ENCODE data around the gene YIPF5. TPM values are rescaled to one million over a fixed set of nuclear protein-coding genes. Genes with fewer than 3 reads are reported as not detected.

Gene YIPF5
- total RNA-seq, 1 experiment from 2014 or later, result 64.4 TPM

- peak; percentile 81 for DNase-seq (ENCODE audit: low read depth)
- in situ Hi-C loops (cut with HindIII; ENCODE audit: low pct_unique_long_range_greater_than_20kb, low sequenced_read_pairs), result no loop called here
Observed at GRCh38 chr5:144187699-144188294, 17.3 kb upstream of the YIPF5 start.

- DNase-seq (ENCODE audit: low read depth), result peak; percentile 59
- in situ Hi-C loops (cut with HindIII; ENCODE audit: low pct_unique_long_range_greater_than_20kb, low sequenced_read_pairs), result no loop called here
Observed at GRCh38 chr5:144183254-144183889, 12.9 kb upstream of the YIPF5 start.

- no peak for DNase-seq (ENCODE audit: low read depth)
- in situ Hi-C loops (cut with HindIII; ENCODE audit: low pct_unique_long_range_greater_than_20kb, low sequenced_read_pairs), result no loop called here
Observed at GRCh38 chr5:144179226-144179625, 8.8 kb upstream of the YIPF5 start.

GRCh38 chr5:144177548-144177947, 7.1 kb upstream of the YIPF5 start:
- no peak for DNase-seq (ENCODE audit: low read depth)
- in situ Hi-C loops (cut with HindIII; ENCODE audit: low pct_unique_long_range_greater_than_20kb, low sequenced_read_pairs), result no loop called here

- in situ Hi-C loops (cut with HindIII; ENCODE audit: low pct_unique_long_range_greater_than_20kb, low sequenced_read_pairs), result no loop called here
- no peak for DNase-seq (ENCODE audit: low read depth)
Observed at GRCh38 chr5:144173766-144174165, 3.3 kb upstream of the YIPF5 start.

- DNase-seq (ENCODE audit: low read depth), result no peak
- in situ Hi-C loops (cut with HindIII; ENCODE audit: low pct_unique_long_range_greater_than_20kb, low sequenced_read_pairs), result no loop called here
Observed at GRCh38 chr5:144169904-144170275, 569 bp downstream of the YIPF5 start.

GRCh38 chr5:144167998-144168397, 2.5 kb downstream of the YIPF5 start:
- in situ Hi-C loops (cut with HindIII; ENCODE audit: low pct_unique_long_range_greater_than_20kb, low sequenced_read_pairs), result no loop called here
- DNase-seq (ENCODE audit: low read depth), result no peak

- in situ Hi-C loops (cut with HindIII; ENCODE audit: low pct_unique_long_range_greater_than_20kb, low sequenced_read_pairs), result no loop called here
- no peak for DNase-seq (ENCODE audit: low read depth)
Observed at GRCh38 chr5:144166696-144167095, 3.8 kb downstream of the YIPF5 start.

- DNase-seq (ENCODE audit: low read depth), result no peak
- in situ Hi-C loops (cut with HindIII; ENCODE audit: low pct_unique_long_range_greater_than_20kb, low sequenced_read_pairs), result no loop called here
Observed at GRCh38 chr5:144162686-144163085, 7.8 kb downstream of the YIPF5 start.

- DNase-seq (ENCODE audit: low read depth), result peak; percentile 38
- in situ Hi-C loops (cut with HindIII; ENCODE audit: low pct_unique_long_range_greater_than_20kb, low sequenced_read_pairs), result no loop called here
Observed at GRCh38 chr5:144156767-144157171, 13.7 kb downstream of the YIPF5 start.

- in situ Hi-C loops (cut with HindIII; ENCODE audit: low pct_unique_long_range_greater_than_20kb, low sequenced_read_pairs), result no loop called here
Observed at GRCh38 chr5:144151026-144151425, 19.4 kb downstream of the YIPF5 start.

GRCh38 chr5:144144956-144145751, 25.3 kb downstream of the YIPF5 start:
- in situ Hi-C loops (cut with HindIII; ENCODE audit: low pct_unique_long_range_greater_than_20kb, low sequenced_read_pairs), result no loop called here
- no peak for DNase-seq (ENCODE audit: low read depth)

More at GRCh38 chr5:144151026-144151425, 19.4 kb downstream of the YIPF5 start:
- no peak for DNase-seq (ENCODE audit: low read depth)

- DNase-seq (ENCODE audit: low read depth), result no peak
- in situ Hi-C loops (cut with HindIII; ENCODE audit: low pct_unique_long_range_greater_than_20kb, low sequenced_read_pairs), result no loop called here
Observed at GRCh38 chr5:144143625-144144024, 26.8 kb downstream of the YIPF5 start.

GRCh38 chr5:144142824-144143162, 27.7 kb downstream of the YIPF5 start:
- DNase-seq (ENCODE audit: low read depth), result no peak
- in situ Hi-C loops (cut with HindIII; ENCODE audit: low pct_unique_long_range_greater_than_20kb, low sequenced_read_pairs), result no loop called here

- peak; percentile 33 for DNase-seq (ENCODE audit: low read depth)
- in situ Hi-C loops (cut with HindIII; ENCODE audit: low pct_unique_long_range_greater_than_20kb, low sequenced_read_pairs), result no loop called here
Observed at GRCh38 chr5:144142139-144142823, 28.2 kb downstream of the YIPF5 start.

- in situ Hi-C loops (cut with HindIII; ENCODE audit: low pct_unique_long_range_greater_than_20kb, low sequenced_read_pairs), result no loop called here
- no peak for DNase-seq (ENCODE audit: low read depth)
Observed at GRCh38 chr5:144141585-144141984, 28.9 kb downstream of the YIPF5 start.

- in situ Hi-C loops (cut with HindIII; ENCODE audit: low pct_unique_long_range_greater_than_20kb, low sequenced_read_pairs), result no loop called here
- DNase-seq (ENCODE audit: low read depth), result no peak
Observed at GRCh38 chr5:144139586-144139985, 30.9 kb downstream of the YIPF5 start.

- DNase-seq (ENCODE audit: low read depth), result no peak
- in situ Hi-C loops (cut with HindIII; ENCODE audit: low pct_unique_long_range_greater_than_20kb, low sequenced_read_pairs), result no loop called here
Observed at GRCh38 chr5:144135113-144135762, 35.2 kb downstream of the YIPF5 start.

All from Caki2 (cell line).